ENCODE measurements around the gene PLPP1. TPM values are rescaled to one million over a fixed set of nuclear protein-coding genes. Genes with fewer than 3 reads are reported as not detected.
A peak's percentile ranks its signal among the peaks of the same experiment; 100 is the strongest.

The PLPP1 gene
- total RNA-seq, 1 donor from 2014 or later: 26.6 TPM

DNA sequence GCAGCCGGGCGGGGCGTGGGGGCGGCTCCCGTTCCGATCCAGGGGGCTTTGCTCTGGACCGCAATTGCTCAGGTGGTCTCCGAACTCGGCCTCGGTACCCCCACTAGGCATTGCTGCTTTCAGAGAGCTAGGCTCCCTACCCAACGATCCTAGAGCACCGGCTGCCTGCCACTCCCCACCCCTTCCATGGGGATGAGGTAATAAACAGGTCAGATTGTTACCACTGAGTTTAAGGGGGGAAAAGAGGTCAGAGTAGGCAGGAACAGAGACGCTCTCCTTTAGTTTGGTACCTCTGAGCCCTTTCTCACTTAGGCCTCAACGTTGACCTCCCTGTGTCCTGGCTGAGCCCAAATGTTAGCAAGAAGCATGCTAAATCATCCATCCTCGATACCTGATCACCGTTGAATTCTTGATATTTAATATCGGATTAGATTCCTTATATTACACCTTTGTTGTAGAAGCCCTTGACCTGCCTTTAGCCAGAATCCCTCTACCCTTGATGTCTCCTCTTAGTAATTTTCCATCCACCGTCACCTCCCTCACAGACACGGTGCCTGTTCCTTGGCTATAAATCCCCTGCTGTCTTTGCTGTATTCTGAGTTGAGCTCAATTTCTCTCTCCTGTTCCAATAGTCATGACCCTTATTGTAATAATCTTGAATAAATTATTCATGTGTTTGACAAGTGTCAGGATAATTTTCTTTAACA lies 588 bp upstream of the PLPP1 start:
- H3K4me3 ChIP-seq (ENCODE audit: low read depth, low read length): peak overlapping the region; percentile 88

DNA sequence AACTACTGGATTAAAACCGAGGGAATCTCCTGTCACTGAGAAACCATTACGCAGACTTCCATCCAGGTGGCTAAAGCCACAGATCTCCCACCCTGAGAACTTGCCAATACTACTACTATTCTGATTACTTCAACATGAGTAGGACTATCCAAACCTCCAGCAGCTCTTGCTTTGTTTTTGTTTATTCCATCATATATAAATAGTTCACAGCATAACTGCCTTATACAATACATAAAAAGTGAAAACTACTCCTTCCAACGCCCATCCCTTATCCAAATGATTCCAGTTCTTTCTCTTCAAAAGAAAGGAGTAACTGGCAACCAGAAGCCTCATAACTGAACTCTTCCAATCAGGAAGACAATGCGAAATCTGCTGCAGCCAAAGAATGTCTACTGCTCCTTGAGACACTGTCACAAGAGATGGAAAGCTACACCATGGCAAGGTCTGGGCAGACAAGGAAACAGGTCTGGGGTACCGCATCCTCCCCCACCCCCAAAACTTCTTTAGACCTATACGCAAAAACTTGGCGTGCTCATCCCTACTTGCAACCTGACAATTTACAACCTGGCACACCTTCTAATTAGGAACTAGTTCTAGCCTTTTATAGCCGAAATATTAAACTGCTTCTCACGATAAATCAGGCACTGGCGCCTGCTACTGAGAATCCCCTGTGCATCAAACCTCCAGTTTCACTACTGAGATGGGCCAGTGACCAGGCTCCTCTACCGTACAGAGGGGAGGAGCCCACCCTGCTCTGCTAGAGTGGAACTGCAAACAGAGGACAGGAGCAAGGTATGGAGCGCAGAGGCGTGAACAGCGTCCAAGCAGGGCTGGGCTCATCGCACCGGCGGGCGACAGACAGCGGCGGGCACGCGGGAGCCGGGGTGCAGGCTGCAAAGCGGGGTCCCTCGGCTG lies 986 bp downstream of the PLPP1 start:
- Histone ChIP-seq H3K4me3 (ENCODE audit: low read depth, low read length) (peak overlapping the region; percentile 88), H3K27me3 (ENCODE audit: control insufficient read depth, insufficient read depth, low read length) (no peaks in the 10 kb centered on the region), H3K36me3 (ENCODE audit: control insufficient read depth, insufficient read depth, low read length) (no peaks in the 10 kb centered on the region)
- TF ChIP-seq, protein P1, sequence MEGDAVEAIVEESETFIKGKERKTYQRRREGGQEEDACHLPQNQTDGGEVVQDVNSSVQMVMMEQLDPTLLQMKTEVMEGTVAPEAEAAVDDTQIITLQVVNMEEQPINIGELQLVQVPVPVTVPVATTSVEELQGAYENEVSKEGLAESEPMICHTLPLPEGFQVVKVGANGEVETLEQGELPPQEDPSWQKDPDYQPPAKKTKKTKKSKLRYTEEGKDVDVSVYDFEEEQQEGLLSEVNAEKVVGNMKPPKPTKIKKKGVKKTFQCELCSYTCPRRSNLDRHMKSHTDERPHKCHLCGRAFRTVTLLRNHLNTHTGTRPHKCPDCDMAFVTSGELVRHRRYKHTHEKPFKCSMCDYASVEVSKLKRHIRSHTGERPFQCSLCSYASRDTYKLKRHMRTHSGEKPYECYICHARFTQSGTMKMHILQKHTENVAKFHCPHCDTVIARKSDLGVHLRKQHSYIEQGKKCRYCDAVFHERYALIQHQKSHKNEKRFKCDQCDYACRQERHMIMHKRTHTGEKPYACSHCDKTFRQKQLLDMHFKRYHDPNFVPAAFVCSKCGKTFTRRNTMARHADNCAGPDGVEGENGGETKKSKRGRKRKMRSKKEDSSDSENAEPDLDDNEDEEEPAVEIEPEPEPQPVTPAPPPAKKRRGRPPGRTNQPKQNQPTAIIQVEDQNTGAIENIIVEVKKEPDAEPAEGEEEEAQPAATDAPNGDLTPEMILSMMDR (IDR thresholded peaks at IDR 0.05; ENCODE audit: insufficient read depth, low read length, poor library complexity, severe bottlenecking): no peak
- no peak for DNase-seq (ENCODE audit: low read depth)

More for the DNA sequence above, 588 bp upstream of the PLPP1 start:
- DNase-seq (ENCODE audit: low read depth): no peak
- Histone ChIP-seq H3K27me3 (ENCODE audit: control insufficient read depth, insufficient read depth, low read length) (no peaks in the 10 kb centered on the region), H3K36me3 (ENCODE audit: control insufficient read depth, insufficient read depth, low read length) (no peaks in the 10 kb centered on the region)
- TF ChIP-seq, protein P1 (IDR thresholded peaks at IDR 0.05; ENCODE audit: insufficient read depth, low read length, poor library complexity, severe bottlenecking): no peak

DNA sequence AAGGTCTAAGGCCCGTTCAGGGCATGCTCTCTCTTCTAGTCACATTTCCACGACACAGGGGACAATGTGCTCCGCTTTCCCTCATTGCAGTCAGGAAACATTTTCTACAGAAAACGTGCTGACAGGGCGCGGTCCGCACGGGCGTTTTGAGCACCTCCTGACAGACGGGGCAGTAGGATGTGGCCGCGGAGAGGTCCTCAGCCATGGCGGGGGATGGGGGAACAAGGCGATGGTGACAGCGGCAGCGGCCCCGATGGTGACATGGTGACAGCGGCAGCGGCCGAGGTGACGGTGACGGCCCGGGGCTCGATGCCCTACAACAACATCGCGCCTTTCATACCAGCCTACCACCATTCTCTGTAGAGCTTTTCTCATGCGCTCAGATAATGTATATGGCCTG lies 4.1 kb downstream of the PLPP1 start:
- Histone ChIP-seq H3K27me3 (ENCODE audit: control insufficient read depth, insufficient read depth, low read length) (no peaks in the 10 kb centered on the region), H3K4me3 (ENCODE audit: low read depth, low read length) (no peak overlapping the region), H3K36me3 (ENCODE audit: control insufficient read depth, insufficient read depth, low read length) (no peaks in the 10 kb centered on the region)
- TF ChIP-seq, protein P1 (IDR thresholded peaks at IDR 0.05; ENCODE audit: insufficient read depth, low read length, poor library complexity, severe bottlenecking): no peak
- DNase-seq (ENCODE audit: low read depth): no peak

DNA sequence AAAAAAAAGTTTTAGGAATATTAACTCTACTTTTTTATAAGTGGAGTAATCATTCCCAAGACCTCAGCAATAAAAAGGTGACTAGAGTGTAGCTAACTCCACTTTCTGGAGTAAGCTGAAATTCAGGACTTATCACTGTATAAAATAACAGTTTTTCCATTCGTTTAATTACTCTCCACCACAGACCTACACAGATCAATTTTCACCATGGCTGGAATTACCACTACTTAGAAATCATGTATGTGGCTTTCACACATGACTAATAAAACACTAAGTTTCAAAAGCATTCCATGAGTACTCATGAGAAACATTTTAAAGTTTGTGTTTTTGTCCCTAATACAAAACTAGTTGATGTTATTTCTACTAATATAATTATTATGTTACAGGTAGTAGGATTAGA lies 9.9 kb downstream of the PLPP1 start:
- H3K4me3 ChIP-seq (ENCODE audit: low read depth, low read length): no peak overlapping the region
- H3K36me3 ChIP-seq (ENCODE audit: control insufficient read depth, insufficient read depth, low read length): no peaks in the 10 kb centered on the region
- no peak for DNase-seq (ENCODE audit: low read depth)
- TF ChIP-seq, protein P1 (IDR thresholded peaks at IDR 0.05; ENCODE audit: insufficient read depth, low read length, poor library complexity, severe bottlenecking): no peak
- H3K27me3 ChIP-seq (ENCODE audit: control insufficient read depth, insufficient read depth, low read length): no peaks in the 10 kb centered on the region

DNA sequence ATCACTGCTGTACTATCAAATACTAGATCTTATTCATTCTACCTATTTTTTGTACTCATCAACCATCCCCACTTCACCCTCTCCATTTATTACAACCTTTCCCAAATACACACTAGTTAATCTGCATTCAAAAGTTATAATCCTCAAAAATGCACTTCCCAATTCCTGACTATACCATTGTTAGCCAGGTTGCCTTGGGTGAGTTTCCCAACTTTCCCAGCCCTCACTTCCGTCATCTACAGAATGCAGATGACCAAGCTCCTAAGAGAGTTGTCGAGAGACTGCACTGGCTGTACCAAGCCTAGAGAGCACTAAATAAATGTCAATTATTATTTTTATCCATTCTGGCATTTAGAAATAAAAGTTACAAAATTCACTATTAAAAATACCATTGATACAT lies 11.5 kb downstream of the PLPP1 start:
- Histone ChIP-seq H3K27me3 (ENCODE audit: control insufficient read depth, insufficient read depth, low read length) (no peaks in the 10 kb centered on the region), H3K4me3 (ENCODE audit: low read depth, low read length) (no peak overlapping the region), H3K36me3 (ENCODE audit: control insufficient read depth, insufficient read depth, low read length) (no peaks in the 10 kb centered on the region)
- DNase-seq (ENCODE audit: low read depth): no peak
- TF ChIP-seq, protein P1 (IDR thresholded peaks at IDR 0.05; ENCODE audit: insufficient read depth, low read length, poor library complexity, severe bottlenecking): no peak
